Left ventricle myocardium superior (tissue), 1 donor: ENCODE data around the gene KCNQ2. TPM values are rescaled to one million over a fixed set of nuclear protein-coding genes. Genes with fewer than 3 reads are reported as not detected.
A peak's percentile ranks its signal among the peaks of the same experiment; 100 is the strongest.

Experiments used
- ATAC-seq: fragments of 200-7000 bp; cut with Tn5 transposase; one replicate; pipeline ENCODE4 v1.9.1; 2020; ENCODE audit warnings: mild to moderate bottlenecking, moderate library complexity
- DNase-seq: peaks from one replicate; pipeline ENCODE4 v3.0.0-alpha.2; 2020
- intact Hi-C: fragments of 100-400 bp; cut with micrococcal nuclease; formaldehyde crosslinking; loops from one replicate; pipeline ENCODE4 v1.11.0; 2022
- total RNA-seq: library from RNA; stranded (reverse); fragmentation: NEBNext Ultra II Directional; extraction: Animal tissue kit (Norgen Biotek cat#: 25700); gene quantifications from one replicate; pipeline ENCODE4 v1.2.1, GENCODE V29; 2021
- donor health status: DM: no; HTN: yes; CAD: no; lungs with severe emphysema.

KCNQ2 gene
- total RNA-seq, 1 donor from 2014 or later, result 0.52 TPM

DNA sequence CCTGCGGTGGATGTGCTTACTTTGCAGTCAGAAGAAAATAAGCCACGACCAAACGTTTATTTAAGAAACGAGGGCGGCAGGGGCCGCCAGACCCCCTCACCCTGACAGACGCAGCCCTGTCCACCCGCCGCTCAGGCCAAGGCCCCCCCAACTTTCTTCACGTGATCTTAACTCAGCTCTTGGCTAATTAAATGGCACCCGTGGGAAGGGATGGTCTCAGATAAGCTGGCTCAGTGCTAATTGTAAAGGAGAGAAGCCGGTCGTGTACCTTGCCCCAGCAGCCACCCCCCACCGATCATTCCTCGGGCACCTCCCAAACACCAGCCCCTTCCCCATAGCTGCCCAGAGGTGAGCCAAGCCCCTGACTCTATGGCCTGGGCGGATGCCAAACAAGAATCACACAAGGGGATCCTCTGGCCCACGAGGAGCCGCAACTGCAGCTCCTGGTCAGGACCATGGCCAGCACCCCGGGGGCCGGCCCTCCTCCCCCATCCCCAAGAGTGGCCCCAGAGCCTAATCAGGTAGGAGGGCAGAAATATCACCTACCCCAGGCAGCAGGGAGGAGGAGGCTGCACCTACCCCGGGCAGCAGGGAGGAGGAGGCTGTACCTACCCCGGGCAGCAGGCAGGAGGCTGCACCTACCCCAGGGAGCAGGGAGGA lies 11.2 kb downstream of the KCNQ2 start:
- intact Hi-C loops, result no loop called here
- DNase-seq, result peak; percentile 55
- no peak for ATAC-seq

DNA sequence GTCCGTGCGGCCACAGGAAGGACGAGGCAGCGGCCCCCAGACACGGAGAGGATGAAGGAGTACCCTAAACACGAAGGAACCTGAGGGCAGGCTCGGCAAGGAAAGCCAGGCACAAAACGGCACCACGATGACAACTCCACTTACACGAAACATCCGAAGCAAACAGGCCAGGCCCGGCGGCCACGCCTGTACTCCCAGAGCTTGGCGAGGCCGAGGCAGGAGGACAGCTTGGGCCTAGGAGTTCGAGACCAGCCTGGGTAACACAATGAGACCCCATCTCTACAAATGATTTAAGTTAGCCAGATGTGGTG lies 13.4 kb downstream of the KCNQ2 start:
- no peak for DNase-seq
- intact Hi-C loops, result no loop called here
- no peak for ATAC-seq

- DNase-seq, result no peak
- no peak for ATAC-seq
- intact Hi-C loops, result no loop called here
Measured at GRCh38 chr20:63458170-63459069, 14.0 kb downstream of the KCNQ2 start.

DNA sequence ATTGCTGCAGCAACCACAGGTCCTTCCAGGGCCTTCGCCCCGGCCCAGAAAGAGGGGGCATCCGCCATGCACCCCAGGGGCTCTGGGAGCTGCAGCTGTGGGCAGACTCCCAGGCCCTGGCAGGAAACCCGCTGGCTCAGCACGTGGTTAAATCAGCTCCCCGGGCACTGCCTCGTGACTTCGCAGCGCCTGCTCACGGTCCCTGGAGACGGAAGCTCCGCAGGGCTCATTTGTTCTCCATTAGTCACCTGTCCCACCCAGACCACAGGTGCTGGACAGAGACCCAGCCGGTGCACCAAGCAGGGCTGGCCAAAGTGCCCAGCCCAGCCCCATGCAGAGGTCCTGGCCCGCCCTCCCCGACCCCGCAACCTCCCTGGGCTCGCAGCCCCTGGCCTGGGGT lies 14.7 kb downstream of the KCNQ2 start:
- DNase-seq, result peak; percentile 82
- peak; percentile 83 for ATAC-seq
- intact Hi-C loops, result no loop called here

DNA sequence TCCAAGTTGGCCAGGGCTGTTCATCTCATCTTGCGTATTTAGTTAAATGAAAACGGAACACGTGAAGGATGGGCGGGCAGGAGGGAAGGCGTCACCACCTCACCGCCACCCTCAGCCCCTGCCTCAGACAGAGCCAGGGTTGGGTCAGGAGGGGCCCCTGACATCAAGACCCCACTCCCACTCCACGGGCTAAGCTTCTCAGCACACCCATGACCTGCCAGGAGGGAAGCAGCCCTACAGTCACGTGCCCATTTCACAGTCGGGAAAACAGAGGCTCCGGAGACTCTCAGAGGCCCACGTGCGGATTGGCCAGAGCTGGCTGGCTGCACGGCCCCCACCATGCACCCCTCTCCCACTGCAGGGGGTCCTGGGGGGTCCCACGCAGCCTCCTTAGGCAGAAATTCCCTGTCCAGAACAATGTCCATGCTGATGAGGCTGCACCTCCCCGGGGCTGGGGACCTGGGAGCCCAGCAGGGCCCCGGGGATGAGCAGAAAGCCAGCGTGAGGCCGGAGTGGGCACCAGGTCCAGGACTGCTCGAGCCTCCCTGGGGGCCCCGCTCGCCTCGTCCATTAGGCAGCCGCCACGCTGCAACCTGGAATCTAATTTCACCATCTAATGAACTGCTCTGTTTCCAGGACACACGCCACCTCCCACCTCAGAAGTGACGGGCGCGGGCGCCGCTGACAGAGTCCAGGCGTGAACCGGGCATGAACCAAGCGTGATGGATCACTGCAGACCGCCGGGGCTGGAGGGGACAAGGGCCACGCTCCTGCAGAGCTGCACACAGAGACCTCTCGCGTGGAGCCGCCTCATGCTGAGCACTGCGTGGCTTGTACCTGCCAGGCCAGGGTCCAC lies 15.8 kb downstream of the KCNQ2 start:
- ATAC-seq, result peak; percentile 87
- intact Hi-C loops, result no loop called here
- peak; percentile 86 for DNase-seq

DNA sequence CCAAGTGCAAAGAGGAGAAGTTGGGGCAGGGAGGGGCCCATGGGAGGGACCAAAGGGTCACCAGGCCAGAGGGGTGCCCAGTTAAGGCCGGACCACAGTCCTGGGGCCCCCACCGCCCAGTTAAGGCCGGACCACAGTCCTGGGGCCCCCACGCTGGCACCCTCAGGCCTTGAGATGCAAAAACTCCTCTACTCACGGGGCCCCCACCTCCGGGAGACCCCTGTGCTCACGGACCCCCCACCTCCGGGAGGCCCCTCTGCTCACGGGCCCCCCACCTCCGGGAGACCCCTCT lies 16.9 kb downstream of the KCNQ2 start:
- intact Hi-C loops, result no loop called here
- ATAC-seq (no peak), DNase-seq (no peak)

DNA sequence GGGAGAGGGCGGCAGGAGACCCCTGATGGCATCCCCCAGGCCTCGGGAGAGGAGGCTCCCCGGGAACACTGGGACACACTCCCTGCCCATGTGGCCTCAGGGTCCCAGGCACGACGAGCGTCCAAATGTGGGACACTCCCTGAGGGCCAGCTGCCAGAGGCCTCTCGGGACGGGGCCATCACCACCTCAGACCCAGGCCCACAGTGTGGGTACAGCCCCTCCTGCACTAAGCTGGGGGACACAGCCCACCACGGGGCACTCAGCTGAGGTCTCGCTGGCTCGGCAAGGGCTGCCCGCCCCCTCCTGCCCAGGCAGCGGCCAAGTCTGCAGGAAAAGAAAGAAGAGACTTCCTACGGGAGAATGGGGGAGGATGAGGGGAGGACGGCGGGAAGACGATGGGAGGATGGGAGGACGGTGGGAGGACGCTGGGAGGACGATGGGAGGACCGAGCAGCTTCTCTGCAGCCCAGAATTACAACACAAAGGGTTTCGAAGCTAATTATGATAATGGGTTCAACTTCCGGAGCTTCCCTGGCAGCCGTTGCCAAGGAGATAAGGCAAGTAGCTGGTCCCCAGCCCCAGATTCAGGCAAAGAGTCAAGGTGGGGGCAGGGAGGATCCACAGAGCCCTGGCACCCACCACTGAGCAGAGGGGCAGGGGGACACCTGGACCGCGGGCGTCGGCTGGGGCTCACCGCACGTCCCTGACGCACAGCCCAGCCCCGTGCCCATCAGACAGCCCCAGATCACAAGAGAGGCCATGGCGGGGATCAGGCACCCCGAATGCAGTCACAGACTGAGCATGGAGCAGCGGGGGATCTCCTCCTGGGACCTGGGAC lies 17.5 kb downstream of the KCNQ2 start:
- no peak for ATAC-seq
- DNase-seq, result no peak
- intact Hi-C loops, result no loop called here

DNA sequence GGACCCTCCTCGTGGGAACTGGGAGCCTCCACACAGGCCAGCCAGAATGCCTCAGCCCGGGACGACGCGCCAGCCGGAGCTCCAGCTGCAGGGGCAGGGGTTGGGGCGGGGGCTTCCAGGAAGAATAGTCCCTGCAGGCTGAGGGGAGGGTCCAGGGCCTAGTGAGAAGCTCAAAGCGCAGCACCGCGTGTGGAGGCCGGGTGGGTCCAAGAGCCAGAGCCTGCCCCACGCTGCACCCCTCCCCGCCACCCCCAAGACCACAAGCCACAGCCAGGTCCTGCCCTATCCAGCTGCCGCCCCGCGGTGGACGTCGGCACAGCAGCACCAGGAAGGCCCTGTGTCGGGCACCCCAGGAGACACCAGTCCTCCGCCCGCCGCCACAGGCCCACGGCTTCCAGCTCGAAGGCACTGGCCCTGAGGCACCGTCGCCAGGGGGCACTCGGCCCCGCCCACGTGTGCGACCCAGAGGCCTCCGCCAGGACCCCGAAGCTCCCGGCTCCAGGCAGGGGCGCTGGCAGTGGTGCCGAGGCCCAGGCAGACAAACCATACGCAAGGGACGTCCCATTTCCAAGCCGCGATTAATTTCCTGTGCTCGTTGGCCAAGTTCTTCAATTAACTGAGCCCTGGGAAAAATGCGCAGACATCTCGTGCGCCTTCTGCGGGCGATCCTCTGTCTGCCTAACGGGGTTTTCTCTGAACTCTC lies 19.5 kb downstream of the KCNQ2 start:
- ATAC-seq (peak; percentile 5), DNase-seq (peak; percentile 42)
- intact Hi-C loops, result no loop called here

- intact Hi-C loops, result no loop called here
- DNase-seq (no peak), ATAC-seq (no peak)
Measured at GRCh38 chr20:63452341-63452740, 20.1 kb downstream of the KCNQ2 start.

GRCh38 chr20:63451821-63452220 lies 20.6 kb downstream of the KCNQ2 start:
- ATAC-seq (no peak), DNase-seq (no peak)
- intact Hi-C loops, result no loop called here

DNA sequence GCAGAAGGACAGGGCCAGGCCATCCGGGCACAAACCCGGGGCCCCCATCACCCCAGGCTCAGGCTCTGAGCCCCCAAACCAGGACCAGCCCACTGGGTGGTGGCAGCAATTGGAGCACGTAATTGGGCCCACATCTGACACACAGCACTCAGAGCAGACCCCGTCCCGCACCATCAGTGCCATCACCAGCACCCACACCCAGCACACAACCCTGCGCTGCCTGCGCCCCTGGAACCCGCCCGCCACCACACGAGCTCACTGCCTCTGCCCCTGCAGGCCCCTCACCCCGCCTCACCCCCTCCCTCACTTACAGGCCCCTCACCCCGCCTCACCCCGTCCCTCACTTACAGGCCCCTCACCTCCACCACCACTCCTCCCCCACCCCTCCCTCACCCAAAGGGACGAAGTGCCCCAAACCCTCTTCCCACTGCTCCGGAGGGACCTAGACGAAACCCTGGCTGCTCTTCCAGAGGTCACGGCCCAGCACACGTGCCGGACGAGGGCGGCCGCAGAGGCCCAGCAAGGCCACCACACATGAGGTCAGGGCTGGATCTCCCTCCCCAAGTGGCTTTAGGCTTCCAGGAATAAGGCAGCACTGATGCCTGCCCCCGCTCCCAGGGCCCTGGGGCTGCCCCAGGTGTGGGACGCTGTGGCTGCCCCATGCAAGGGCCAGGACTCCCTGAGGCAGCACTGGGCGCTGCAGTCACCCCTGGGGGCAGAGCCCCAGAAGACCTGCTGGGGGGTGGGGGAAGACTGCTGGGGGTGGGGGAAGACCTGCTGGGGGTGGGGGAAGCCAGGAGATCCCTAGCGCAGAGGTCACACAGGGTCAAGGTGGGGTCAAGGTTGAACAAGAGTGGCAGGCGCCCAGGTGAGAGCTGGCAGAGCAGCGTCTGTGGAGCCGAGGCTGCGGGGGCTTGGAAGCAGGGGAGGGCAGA lies 22.4 kb downstream of the KCNQ2 start:
- intact Hi-C loops, result no loop called here

GRCh38 chr20:63449025-63449424 lies 23.4 kb downstream of the KCNQ2 start:
- DNase-seq (no peak), ATAC-seq (no peak)
- intact Hi-C loops, result no loop called here

More for the DNA sequence above, 22.4 kb downstream of the KCNQ2 start:
- DNase-seq, result no peak
- no peak for ATAC-seq

DNA sequence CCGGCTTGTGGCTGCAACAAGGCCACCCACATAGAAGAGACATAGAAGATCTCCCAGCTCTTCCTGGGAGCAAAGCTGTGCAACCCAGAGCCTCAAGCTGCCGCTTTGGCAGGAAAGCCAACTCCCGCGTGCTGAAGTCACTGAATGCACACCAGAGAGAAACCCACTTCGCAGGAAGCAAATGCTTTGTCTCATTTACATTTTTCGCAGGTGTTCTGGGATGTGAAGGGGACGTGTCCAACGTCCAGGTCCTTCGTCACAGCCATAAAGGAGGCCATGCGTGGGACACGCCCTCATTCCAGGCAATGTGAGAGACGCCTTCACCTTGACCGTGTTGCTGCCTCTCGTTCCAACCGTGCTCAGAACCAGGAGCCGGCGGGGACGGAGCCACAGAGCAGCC lies 24.4 kb downstream of the KCNQ2 start:
- intact Hi-C loops, result no loop called here
- no peak for ATAC-seq
- no peak for DNase-seq

DNA sequence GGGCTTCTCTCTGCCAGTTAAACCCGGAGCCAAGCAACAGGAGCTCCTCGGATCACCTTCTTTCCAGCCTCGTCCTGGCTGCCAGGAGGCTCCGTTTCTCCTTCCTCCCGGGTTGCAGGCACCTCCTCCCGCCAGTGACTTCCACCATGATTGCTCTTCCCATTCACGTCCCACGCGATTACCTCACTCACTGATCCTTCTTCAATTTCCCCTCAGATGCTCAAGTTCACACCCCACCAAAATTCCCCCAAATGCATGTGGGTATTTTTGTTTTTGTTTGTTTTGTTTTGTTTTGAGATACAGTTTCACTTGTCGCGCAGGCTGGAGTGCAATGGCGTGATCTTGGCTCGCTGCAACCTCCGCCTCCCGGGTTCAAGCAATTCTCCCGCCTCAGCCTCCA lies 25.1 kb downstream of the KCNQ2 start:
- intact Hi-C loops, result no loop called here
- DNase-seq, result no peak
- ATAC-seq, result no peak

- DNase-seq (no peak), ATAC-seq (no peak)
- intact Hi-C loops, result no loop called here
Measured at GRCh38 chr20:63446216-63447024, 26.0 kb downstream of the KCNQ2 start.

- intact Hi-C loops, result no loop called here
- no peak for DNase-seq
- no peak for ATAC-seq
Measured at GRCh38 chr20:63445075-63445734, 27.2 kb downstream of the KCNQ2 start.
